A673 (cell line): ENCODE data around the gene IGSF22. TPM values are rescaled to one million over a fixed set of nuclear protein-coding genes. Genes with fewer than 3 reads are reported as not detected.
"Not testable (repeated sequence)": the region's sequence is repeated elsewhere in the genome, so short reads cannot be mapped to it uniquely, and the experiment has no call there.

Experiments used
- BruUV-seq: library from RNA; stranded (reverse); fragments of 400-500 nt; replicated peaks from 2 replicates; lab custom pipeline; 2021; lab: Mats Ljungman, UMichigan
- CTCF ChIA-PET: fragments of 300-600 bp; sonication (Branson Sonifier 250); formaldehyde crosslinking; loops from one replicate; lab custom pipeline; 2022; ENCODE audit warnings: antibody characterized with exemption; lab: Charles Lee
- POLR2A ChIA-PET: fragments of 300-600 bp; sonication (Branson Sonifier 250); formaldehyde crosslinking; loops from one replicate; lab custom pipeline; 2022; ENCODE audit warnings: antibody characterized with exemption; ENCODE audit not compliant: low non-redundant PET; lab: Charles Lee
- DNase-seq: peaks from one replicate; pipeline ENCODE4 v3.0.0-alpha.2; 2015; ENCODE audit warnings: low spot score
- H3K27ac ChIP-seq: fragments of 200-600 bp; sonication (generic); 2 replicates; pipeline ENCODE4 v1.5.1; 2016; ENCODE audit warnings: mixed run types, low read depth, mild to moderate bottlenecking, mixed read lengths, antibody characterized with exemption, low read length; ENCODE audit not compliant: poor library complexity, severe bottlenecking
- H3K27me3 ChIP-seq: fragments of 200-600 bp; sonication (generic); replicated peaks from 2 replicates; pipeline ENCODE4 v1.6.1; 2017; ENCODE audit warnings: mixed run types, low read depth, mild to moderate bottlenecking, mixed read lengths, antibody characterized with exemption, low read length; ENCODE audit not compliant: insufficient read depth, poor library complexity
- H3K36me3 ChIP-seq: fragments of 200-600 bp; sonication (generic); 2 replicates; pipeline ENCODE4 v1.6.1; 2016; ENCODE audit warnings: mixed run types, mild to moderate bottlenecking, mixed read lengths, antibody characterized with exemption, low read length; ENCODE audit not compliant: insufficient read depth, poor library complexity, severe bottlenecking
- H3K4me1 ChIP-seq: fragments of 200-600 bp; sonication (generic); 2 replicates; pipeline ENCODE4 v1.6.1; 2017; ENCODE audit warnings: mixed run types, mild to moderate bottlenecking, mixed read lengths, antibody characterized with exemption, low read length; ENCODE audit not compliant: insufficient read depth, poor library complexity, severe bottlenecking
- H3K4me3 ChIP-seq: fragments of 200-600 bp; sonication (generic); 2 replicates; pipeline ENCODE4 v1.5.1; 2016; ENCODE audit warnings: low read depth, mixed run types, mild to moderate bottlenecking, mixed read lengths, low read length; ENCODE audit not compliant: poor library complexity, severe bottlenecking
- H3K9me3 ChIP-seq: fragments of 200-600 bp; sonication (generic); 2 replicates; pipeline ENCODE4 v1.6.1; 2016; ENCODE audit warnings: mixed run types, low read depth, mild to moderate bottlenecking, mixed read lengths, antibody characterized with exemption, low read length; ENCODE audit not compliant: poor library complexity, severe bottlenecking
- EZH2 ChIP-seq: fragments of 200-600 bp; sonication (generic); IDR thresholded peaks from 2 replicates; pipeline ENCODE4 v1.6.1; 2017; ENCODE audit warnings: borderline replicate concordance, low read depth, mild to moderate bottlenecking, mixed read lengths, antibody characterized with exemption, low read length; ENCODE audit not compliant: poor library complexity, severe bottlenecking
- intact Hi-C: fragments of 100-400 bp; cut with micrococcal nuclease; formaldehyde crosslinking; loops from one replicate; pipeline ENCODE4 v1.10.0; 2022; ENCODE audit not compliant: unreplicated experiment
- total RNA-seq: library from RNA; stranded (reverse); gene quantifications from 2 replicates; pipeline ENCODE4 v1.2.3, GENCODE V29; 2021
- TF ChIP-seq, protein P1 (sequence below): fragments of 300-800, 200-600 bp; sonication (generic); conservative IDR thresholded peaks from 2 replicates; pipeline ENCODE4 v1.5.1; 2017; ENCODE audit warnings: low read depth, mild to moderate bottlenecking, antibody characterized with exemption, low read length, moderate library complexity, mixed read lengths

Gene IGSF22
- total RNA-seq, 1 experiment from 2014 or later, result not detected

DNA sequence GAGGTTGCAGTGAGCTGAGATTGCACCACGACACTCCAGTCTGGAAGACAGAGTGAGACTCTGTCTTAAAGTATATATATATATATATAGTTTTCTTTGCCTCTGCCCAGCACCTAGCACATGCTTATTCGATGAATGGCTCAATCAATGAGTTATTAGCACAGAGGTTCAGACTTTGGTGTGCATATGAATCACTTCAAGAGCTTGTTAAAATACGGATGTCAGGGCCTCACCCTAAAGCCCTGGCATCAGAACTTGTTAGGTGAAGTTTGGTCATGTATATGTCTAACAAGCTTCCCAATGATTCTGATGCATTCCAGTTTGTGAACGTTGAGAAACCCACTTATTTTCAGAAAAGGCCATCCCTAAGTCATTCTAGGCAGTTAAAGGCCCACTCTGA, 49.2 kb downstream of the IGSF22 start:
- no peaks in the 10 kb centered on the region for H3K27me3 ChIP-seq
- no peak for DNase-seq
- no peak overlapping the region for H3K27ac ChIP-seq
- POLR2A ChIA-PET, result no interaction called here
- no peaks in the 10 kb centered on the region for H3K9me3 ChIP-seq
- H3K36me3 ChIP-seq, result no peaks in the 10 kb centered on the region
- H3K4me1 ChIP-seq, result no peaks in the 10 kb centered on the region
- CTCF ChIA-PET, result interaction anchor here (0.7 kb wide), 1 partner anchor 947 kb away, joined by 7 read pairs; no protein-coding TSS in a partner anchor
- no TSS peak for BruUV-seq
- no peak overlapping the region for H3K4me3 ChIP-seq
- intact Hi-C loops, result no loop called here
- no peak for TF ChIP-seq EZH2
- TF ChIP-seq, protein P1, sequence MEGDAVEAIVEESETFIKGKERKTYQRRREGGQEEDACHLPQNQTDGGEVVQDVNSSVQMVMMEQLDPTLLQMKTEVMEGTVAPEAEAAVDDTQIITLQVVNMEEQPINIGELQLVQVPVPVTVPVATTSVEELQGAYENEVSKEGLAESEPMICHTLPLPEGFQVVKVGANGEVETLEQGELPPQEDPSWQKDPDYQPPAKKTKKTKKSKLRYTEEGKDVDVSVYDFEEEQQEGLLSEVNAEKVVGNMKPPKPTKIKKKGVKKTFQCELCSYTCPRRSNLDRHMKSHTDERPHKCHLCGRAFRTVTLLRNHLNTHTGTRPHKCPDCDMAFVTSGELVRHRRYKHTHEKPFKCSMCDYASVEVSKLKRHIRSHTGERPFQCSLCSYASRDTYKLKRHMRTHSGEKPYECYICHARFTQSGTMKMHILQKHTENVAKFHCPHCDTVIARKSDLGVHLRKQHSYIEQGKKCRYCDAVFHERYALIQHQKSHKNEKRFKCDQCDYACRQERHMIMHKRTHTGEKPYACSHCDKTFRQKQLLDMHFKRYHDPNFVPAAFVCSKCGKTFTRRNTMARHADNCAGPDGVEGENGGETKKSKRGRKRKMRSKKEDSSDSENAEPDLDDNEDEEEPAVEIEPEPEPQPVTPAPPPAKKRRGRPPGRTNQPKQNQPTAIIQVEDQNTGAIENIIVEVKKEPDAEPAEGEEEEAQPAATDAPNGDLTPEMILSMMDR, result no peak

DNA sequence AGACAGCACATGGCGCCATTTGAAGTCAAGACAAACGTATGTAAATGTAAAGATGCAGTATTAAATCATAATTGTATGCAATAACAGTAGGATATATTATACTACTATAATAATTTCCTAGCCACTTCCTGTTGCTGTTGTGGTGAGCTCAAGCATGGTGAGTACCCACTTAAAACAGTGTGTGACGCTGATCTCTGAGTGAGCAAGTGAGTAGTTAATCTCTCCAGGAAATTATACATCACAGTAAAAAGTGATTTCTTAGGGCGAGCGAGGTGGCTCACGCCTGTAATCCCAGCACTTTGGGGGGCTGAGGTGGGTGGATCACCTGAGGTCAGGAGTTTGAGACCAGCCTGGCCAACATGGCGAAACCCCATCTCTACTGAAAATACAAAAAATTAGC, 53.8 kb downstream of the IGSF22 start:
- BruUV-seq, H3K9me3 ChIP-seq, POLR2A ChIA-PET, H3K27ac ChIP-seq, H3K4me1 ChIP-seq, H3K36me3 ChIP-seq, H3K27me3 ChIP-seq, H3K4me3 ChIP-seq, intact Hi-C loops: not testable (repeated sequence)
- DNase-seq, result peak; percentile 46
- CTCF ChIA-PET, result interaction anchor here (0.9 kb wide), 1 partner anchor 50 kb away, joined by 3 read pairs; no protein-coding TSS in a partner anchor

DNA sequence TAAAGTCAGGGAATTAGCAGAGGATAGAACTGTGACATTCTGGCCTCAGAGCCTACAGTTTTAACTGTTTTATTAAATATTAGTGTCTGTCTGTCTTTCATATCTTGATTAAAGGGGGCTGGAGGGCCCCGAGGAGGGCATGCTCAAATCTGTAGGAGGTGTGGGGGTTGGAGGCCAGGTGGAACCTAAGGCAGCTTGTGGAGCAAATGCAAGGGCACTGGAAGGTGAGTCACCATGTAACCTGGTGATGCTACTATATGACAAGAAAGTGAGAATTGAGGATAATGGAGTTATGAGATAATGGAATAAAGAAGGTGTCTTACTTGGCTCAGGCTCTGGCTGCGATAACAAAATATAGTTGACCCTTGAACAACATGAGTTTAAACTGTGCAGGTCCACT, 54.7 kb downstream of the IGSF22 start:
- intact Hi-C loops, result no loop called here
- no peak for DNase-seq
- no peak overlapping the region for H3K27ac ChIP-seq
- TF ChIP-seq EZH2, result no peak
- TF ChIP-seq, protein P1, result no peak
- H3K4me1 ChIP-seq, result no peaks in the 10 kb centered on the region
- H3K9me3 ChIP-seq, result no peaks in the 10 kb centered on the region
- ChIA-PET POLR2A (no interaction called here), CTCF (no interaction called here)
- H3K36me3 ChIP-seq, result no peaks in the 10 kb centered on the region
- no TSS peak for BruUV-seq
- no peaks in the 10 kb centered on the region for H3K27me3 ChIP-seq
- H3K4me3 ChIP-seq, result no peak overlapping the region

DNA sequence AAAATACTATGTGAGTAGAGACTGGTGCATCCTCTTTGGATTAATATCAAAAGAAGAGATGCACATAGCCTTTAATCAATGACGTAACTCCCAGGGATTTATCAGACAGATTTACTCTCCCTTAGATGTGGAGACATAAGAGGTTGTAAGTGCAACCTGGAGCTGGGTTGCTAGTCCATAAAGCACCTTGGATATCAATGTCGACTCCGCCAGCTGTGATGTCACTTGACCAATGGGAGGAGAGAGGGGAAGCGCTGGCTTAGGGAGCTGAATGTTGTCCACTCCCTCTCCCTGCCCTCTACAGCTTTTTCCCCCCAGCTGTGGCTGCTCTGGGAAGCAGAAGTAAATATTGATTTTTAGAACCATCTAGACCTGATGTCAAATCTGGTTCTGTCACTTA, 56.3 kb downstream of the IGSF22 start:
- Histone ChIP-seq H3K4me3 (no peak overlapping the region), H3K27me3 (no peaks in the 10 kb centered on the region), H3K9me3 (no peaks in the 10 kb centered on the region), H3K36me3 (no peaks in the 10 kb centered on the region), H3K27ac (no peak overlapping the region), H3K4me1 (no peaks in the 10 kb centered on the region)
- BruUV-seq, result no TSS peak
- TF ChIP-seq EZH2, result no peak
- TF ChIP-seq, protein P1, result no peak
- intact Hi-C loops, result no loop called here
- POLR2A ChIA-PET, result no interaction called here
- CTCF ChIA-PET, result no interaction called here
- DNase-seq, result no peak
